Peyer's patch (tissue), 4 donors: ENCODE data around the gene SFT2D3. TPM values are rescaled to one million over a fixed set of nuclear protein-coding genes. Genes with fewer than 3 reads are reported as not detected.

Experiments used
- DNase-seq, 3 donors: peaks; one replicate each; pipeline ENCODE4 v3.0.0-alpha.2; 2017 to 2019
- H3K27ac ChIP-seq, 4 donors: fragments of 200-600 bp; sonication (generic); one replicate each; pipeline ENCODE4 v1.5.1; 2016 to 2019
- H3K27me3 ChIP-seq, 2 donors: fragments of 200-600 bp; sonication (generic); one replicate each; pipeline ENCODE4 v1.5.1; 2019
- H3K36me3 ChIP-seq, 3 donors: fragments of 200-600 bp; sonication (generic); one replicate each; pipeline ENCODE4 v1.5.1; 2016 to 2019
- H3K4me1 ChIP-seq, 4 donors: fragments of 200-600 bp; sonication (generic); one replicate each; pipeline ENCODE4 v1.5.1; 2016 to 2019
- H3K4me3 ChIP-seq, 4 donors: fragments of 200-600 bp; sonication (generic); 1 replicate in 3 of 4; 2 replicates in 1 of 4; pipeline ENCODE4 v1.5.1; 2016 to 2019; ENCODE audit warnings: mild to moderate bottlenecking in 1 of 4
- H3K9me3 ChIP-seq, 4 donors: fragments of 200-600 bp; sonication (generic); one replicate each; pipeline ENCODE4 v1.5.1; 2016 to 2019; ENCODE audit warnings: mild to moderate bottlenecking in 1 of 4
- POLR2A ChIP-seq, 2 donors: fragments of 450-650 bp; IDR thresholded peaks; one replicate each; pipeline ENCODE4 v1.5.1; 2017; ENCODE audit warnings: antibody characterized with exemption in 2 of 2, mild to moderate bottlenecking in 2 of 2, moderate library complexity in 2 of 2
- total RNA-seq, 4 donors: library from RNA; depleted of rRNA; stranded (reverse); fragments of >200 nt; gene quantifications; one replicate each; pipeline ENCODE4 v1.1.0, GENCODE V29; 2016
- TF ChIP-seq, protein P1 (sequence below), 6 experiments: fragments of 450-650 bp in 4 of 6; fragments of 200-600 bp in 2 of 6; sonication (generic) in 1 of 6; IDR thresholded peaks; one replicate each; pipeline ENCODE4 v1.5.1; 2017 to 2019; ENCODE audit warnings: antibody characterized with exemption in 6 of 6, mild to moderate bottlenecking in 3 of 6, moderate library complexity in 1 of 6

The SFT2D3 gene
- total RNA-seq, 4 donors from 2014 or later = 5.8 to 12.4 (median 8.8) TPM

DNA sequence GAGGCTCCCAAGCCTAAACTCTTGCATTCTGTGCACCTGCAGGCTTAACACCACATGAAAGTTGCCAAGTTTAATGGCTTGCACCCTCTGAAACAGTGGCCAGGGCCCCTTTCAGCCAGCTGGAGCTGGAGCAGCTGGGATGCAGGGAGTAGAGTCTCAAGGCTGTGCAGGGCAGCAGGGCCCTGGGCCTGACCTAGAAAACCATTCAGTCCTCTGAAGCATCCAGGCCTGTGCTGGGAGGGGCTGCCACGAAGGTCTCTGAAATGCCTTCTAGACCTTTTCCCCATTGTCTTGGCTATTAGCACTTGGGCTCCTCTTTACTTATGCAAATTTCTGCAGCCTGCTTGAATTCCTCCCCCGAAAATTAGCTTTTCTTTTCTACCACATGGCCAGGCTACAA, 10.6 kb upstream of the SFT2D3 start:
- DNase-seq = no peak
- H3K27me3 ChIP-seq = no peaks in the 10 kb centered on the region
- H3K27ac ChIP-seq = no peak overlapping the region
- H3K4me1 ChIP-seq = peaks cover 0 to 4% (median 0%) of the 10 kb centered on the region in 4 donors
- no peaks in the 10 kb centered on the region for H3K36me3 ChIP-seq
- peaks cover 0 to 5% (median 2%) of the 10 kb centered on the region in 4 donors for H3K9me3 ChIP-seq
- H3K4me3 ChIP-seq = no peak overlapping the region
- no peak for TF ChIP-seq POLR2A (IDR thresholded peaks at IDR 0.05)
- TF ChIP-seq, protein P1, sequence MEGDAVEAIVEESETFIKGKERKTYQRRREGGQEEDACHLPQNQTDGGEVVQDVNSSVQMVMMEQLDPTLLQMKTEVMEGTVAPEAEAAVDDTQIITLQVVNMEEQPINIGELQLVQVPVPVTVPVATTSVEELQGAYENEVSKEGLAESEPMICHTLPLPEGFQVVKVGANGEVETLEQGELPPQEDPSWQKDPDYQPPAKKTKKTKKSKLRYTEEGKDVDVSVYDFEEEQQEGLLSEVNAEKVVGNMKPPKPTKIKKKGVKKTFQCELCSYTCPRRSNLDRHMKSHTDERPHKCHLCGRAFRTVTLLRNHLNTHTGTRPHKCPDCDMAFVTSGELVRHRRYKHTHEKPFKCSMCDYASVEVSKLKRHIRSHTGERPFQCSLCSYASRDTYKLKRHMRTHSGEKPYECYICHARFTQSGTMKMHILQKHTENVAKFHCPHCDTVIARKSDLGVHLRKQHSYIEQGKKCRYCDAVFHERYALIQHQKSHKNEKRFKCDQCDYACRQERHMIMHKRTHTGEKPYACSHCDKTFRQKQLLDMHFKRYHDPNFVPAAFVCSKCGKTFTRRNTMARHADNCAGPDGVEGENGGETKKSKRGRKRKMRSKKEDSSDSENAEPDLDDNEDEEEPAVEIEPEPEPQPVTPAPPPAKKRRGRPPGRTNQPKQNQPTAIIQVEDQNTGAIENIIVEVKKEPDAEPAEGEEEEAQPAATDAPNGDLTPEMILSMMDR (IDR thresholded peaks at IDR 0.05) = no peak

DNA sequence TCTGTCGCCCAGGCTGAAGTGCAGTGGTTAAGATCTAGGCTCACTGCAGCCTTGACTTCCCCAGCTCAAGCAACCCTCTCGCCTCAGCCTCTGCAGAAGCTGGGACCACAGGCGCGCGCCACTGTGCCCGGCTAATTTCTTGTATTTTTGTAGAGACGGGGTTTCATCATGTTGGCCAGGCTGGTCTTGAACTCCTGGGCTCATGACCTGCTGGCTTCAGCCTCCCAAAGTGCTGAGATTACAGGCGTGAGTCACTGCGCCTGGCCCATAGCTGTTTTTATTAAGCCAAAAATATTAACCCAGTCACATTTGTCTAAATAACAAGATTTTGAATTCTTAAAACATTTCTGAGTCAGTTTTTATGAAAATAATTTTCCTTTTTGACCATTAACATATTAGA, 6.3 kb upstream of the SFT2D3 start:
- peak overlapping the region in 1 of 4 donors; percentile 23 for H3K4me3 ChIP-seq
- peaks cover 0 to 5% (median under 1%) of the 10 kb centered on the region in 4 donors for H3K4me1 ChIP-seq
- H3K36me3 ChIP-seq = no peaks in the 10 kb centered on the region
- no peaks in the 10 kb centered on the region for H3K27me3 ChIP-seq
- DNase-seq = no peak
- no peak overlapping the region for H3K27ac ChIP-seq
- TF ChIP-seq, protein P1 (IDR thresholded peaks at IDR 0.05) = no peak
- TF ChIP-seq POLR2A (IDR thresholded peaks at IDR 0.05) = no peak
- peaks cover 0 to 5% (median 2%) of the 10 kb centered on the region in 4 donors for H3K9me3 ChIP-seq

DNA sequence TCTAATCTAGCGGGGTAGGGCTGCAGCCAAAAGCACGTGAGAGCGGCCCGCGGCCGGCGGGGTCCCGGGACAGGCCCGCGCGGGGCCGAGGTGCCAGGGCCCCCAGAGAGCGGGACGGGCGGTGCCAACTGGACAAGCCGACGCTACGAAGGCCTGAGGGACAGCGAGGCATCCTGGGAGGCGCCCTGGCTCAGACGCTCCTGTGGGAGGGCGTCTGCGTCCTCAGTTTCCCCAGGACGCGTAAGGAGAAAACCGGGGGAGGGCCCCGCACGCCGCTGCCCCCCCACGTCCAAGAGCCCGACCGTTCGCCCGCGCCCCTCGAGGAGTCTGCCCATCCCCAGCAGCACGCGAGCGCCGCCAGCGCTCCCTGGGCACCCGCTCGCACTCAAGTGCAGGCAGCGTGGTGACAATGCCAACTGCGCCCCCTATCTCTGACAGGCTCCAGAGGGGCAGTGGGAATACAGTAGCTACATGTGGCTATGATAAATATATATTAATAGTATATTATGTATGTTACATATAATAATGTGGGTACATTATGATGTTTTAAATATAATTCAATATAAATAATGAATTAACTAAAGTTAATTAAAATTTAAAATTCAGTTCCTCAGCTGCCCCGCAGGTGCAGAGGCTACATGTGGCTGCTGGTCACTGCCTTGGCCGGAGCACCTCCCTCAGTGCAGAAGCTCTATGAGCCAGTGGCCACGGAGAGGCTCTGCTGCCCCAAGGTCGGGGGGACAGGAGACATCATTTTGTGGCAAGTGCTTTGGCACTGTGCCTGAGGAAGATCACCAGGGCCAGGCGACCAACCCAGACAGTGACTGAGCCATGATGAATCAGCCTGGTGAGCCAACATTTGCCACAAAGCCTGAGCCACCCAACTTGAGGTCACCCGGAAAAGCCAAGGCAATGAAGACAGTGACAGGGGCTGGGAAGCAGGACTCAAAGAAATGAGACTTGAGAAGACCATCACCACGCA, 5.5 kb upstream of the SFT2D3 start:
- H3K36me3 ChIP-seq = no peaks in the 10 kb centered on the region
- H3K9me3 ChIP-seq = peaks cover 0 to under 1% (median 0%) of the 10 kb centered on the region in 4 donors
- H3K27ac ChIP-seq = no peak overlapping the region
- H3K27me3 ChIP-seq = no peaks in the 10 kb centered on the region
- DNase-seq = peak; percentile 70 to 76 (median 72)
- no peak for TF ChIP-seq POLR2A (IDR thresholded peaks at IDR 0.05)
- TF ChIP-seq, protein P1 (IDR thresholded peaks at IDR 0.05) = peak in 4 of 6 experiments; percentile 24 to 55 (median 38)
- H3K4me3 ChIP-seq = peak overlapping the region; percentile 11 to 47 (median 30)
- peaks cover 0 to 5% (median 5%) of the 10 kb centered on the region in 4 donors for H3K4me1 ChIP-seq

DNA sequence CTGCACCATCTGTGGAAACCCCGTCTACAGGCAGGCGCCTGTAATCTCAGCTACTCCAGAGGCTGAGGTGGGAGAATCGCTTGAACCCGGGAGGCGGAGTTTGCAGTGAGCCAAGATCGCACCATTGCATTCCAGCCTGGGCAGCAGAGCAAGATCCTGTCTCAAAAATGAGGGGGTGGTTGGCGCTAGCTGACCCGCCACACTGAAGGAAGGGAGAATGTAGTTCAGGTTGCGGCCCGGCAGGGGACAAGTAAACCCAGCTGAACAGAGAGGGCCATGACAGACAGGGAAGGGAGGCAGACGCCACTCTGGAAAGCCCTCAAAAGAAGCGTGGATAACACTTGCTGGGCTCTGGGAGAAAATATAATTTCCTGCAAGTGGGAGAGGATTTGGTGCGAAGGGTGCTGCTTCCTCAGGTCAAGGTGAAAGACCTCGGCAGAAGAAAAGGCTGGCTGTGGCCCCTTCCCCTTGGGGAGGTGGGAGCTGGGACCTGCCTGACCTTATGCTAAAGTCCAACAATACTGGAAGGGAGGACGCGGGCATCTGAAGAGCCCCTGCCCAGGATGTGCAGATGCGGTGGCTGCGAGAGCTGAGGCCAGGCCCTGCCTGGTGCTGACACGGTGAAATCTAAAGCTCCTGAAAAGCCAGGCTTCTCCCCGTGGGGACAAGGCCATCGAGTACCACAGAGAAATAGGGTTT, 3.7 kb upstream of the SFT2D3 start:
- TF ChIP-seq, protein P1 (IDR thresholded peaks at IDR 0.05) = no peak
- TF ChIP-seq POLR2A (IDR thresholded peaks at IDR 0.05) = no peak
- H3K27ac ChIP-seq = no peak overlapping the region
- H3K4me3 ChIP-seq = no peak overlapping the region

DNA sequence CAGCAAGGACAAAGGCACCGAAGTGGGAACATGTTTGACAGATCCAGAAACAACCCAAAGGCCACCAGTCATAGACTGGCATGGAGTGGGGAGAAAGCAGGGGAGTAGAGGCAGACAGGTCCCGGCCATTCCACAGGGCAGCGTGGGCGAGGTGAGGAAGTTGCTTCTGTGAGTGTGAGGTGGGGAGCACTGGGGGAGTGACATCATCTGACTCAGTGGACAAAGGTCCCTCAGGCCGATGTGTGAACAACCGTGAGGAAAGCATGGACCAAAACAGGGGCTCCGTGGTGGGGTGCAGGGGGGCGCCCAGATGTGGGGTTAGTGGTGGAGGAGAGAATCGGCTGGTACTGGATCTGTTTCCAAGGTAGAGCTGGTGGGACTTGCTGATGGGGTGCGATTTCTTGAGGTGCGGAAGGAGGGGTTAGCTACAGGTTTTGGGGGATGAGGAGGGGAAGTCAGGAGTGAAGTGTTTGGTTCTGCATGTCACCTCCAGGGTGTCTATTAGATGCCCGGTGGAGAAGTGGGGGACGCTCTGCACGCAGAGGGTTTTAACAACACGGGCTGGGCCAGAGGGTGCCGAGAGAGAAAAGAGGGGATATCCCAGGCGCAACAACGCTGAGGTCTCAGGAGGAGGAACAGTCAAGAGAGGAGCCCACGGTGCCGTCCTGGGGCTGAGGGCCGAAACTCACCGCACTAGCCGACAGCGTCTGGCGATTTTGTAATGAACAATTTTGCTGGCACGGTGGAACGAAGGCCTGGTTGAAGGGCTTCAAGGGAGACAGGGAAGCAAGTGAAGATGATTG, 2.5 kb upstream of the SFT2D3 start:
- Histone ChIP-seq H3K36me3 (no peaks in the 10 kb centered on the region), H3K9me3 (no peaks in the 10 kb centered on the region), H3K27me3 (no peaks in the 10 kb centered on the region), H3K27ac (no peak overlapping the region), H3K4me1 (peaks cover 0 to 21% (median 14%) of the 10 kb centered on the region in 4 donors), H3K4me3 (no peak overlapping the region)
- DNase-seq = no peak
- TF ChIP-seq, protein P1 (IDR thresholded peaks at IDR 0.05) = no peak
- no peak for TF ChIP-seq POLR2A (IDR thresholded peaks at IDR 0.05)

More for the DNA sequence above, 3.7 kb upstream of the SFT2D3 start:
- Histone ChIP-seq H3K27me3 (no peaks in the 10 kb centered on the region), H3K36me3 (no peaks in the 10 kb centered on the region), H3K9me3 (no peaks in the 10 kb centered on the region), H3K4me1 (peaks cover 0 to 10% (median 7%) of the 10 kb centered on the region in 4 donors)
- DNase-seq = no peak
